MM.1S (cell line): ENCODE results near the gene ZNF451.

Experiments used
- DNase-seq: peaks from one replicate; pipeline ENCODE4 v3.0.0-alpha.2; 2015
- H2AFZ ChIP-seq: fragments of 300-600 bp; sonication (generic); 2 replicates; pipeline ENCODE4 v1.6.0; 2016; ENCODE audit warnings: antibody characterized with exemption, low read length
- H3F3A ChIP-seq: fragments of 300-600 bp; sonication (generic); 2 replicates; pipeline ENCODE4 v1.6.1; 2016; ENCODE audit warnings: mild to moderate bottlenecking, antibody characterized with exemption, low read length, moderate library complexity, mixed read lengths; ENCODE audit not compliant: insufficient read depth
- H3K27ac ChIP-seq: fragments of 300-600 bp; sonication (generic); 2 replicates; pipeline ENCODE4 v1.5.1; 2016; ENCODE audit warnings: mild to moderate bottlenecking, low read length
- H3K27me3 ChIP-seq: fragments of 300-600 bp; sonication (generic); replicated peaks from 2 replicates; pipeline ENCODE4 v1.6.0; 2016; ENCODE audit warnings: low read length; ENCODE audit not compliant: insufficient read depth
- H3K36me3 ChIP-seq: fragments of 300-600 bp; sonication (generic); replicated peaks from 2 replicates; pipeline ENCODE4 v1.6.1; 2016; ENCODE audit warnings: mild to moderate bottlenecking, low read length, mixed read lengths; ENCODE audit not compliant: insufficient read depth
- H3K4me1 ChIP-seq: fragments of 300-600 bp; sonication (generic); 2 replicates; pipeline ENCODE4 v1.6.1; 2016; ENCODE audit warnings: low read length, mixed read lengths
- H3K4me2 ChIP-seq: fragments of 300-600 bp; sonication (generic); 2 replicates; pipeline ENCODE4 v1.6.0; 2016; ENCODE audit warnings: low read depth, low read length
- H3K4me3 ChIP-seq: fragments of 300-600 bp; sonication (generic); 2 replicates; pipeline ENCODE4 v1.5.1; 2016; ENCODE audit warnings: low read length, mixed read lengths
- H3K79me2 ChIP-seq: fragments of 300-600 bp; sonication (generic); 2 replicates; pipeline ENCODE4 v1.6.1; 2016; ENCODE audit warnings: mixed run types, low read length, mixed read lengths
- H3K9ac ChIP-seq: fragments of 300-600 bp; sonication (generic); 2 replicates; pipeline ENCODE4 v1.6.1; 2016; ENCODE audit warnings: low read length, mixed read lengths
- H3K9me2 ChIP-seq: fragments of 300-600 bp; sonication (generic); replicated peaks from 2 replicates; pipeline ENCODE4 v1.6.1; 2016; ENCODE audit warnings: mild to moderate bottlenecking, low read length, mixed read lengths; ENCODE audit not compliant: insufficient read depth
- H3K9me3 ChIP-seq: fragments of 300-600 bp; sonication (generic); replicated peaks from 2 replicates; pipeline ENCODE4 v1.6.1; 2016; ENCODE audit warnings: mild to moderate bottlenecking, low read length, mixed read lengths; ENCODE audit not compliant: insufficient read depth
- H4K20me1 ChIP-seq: fragments of 300-600 bp; sonication (generic); 2 replicates; pipeline ENCODE4 v1.6.1; 2016; ENCODE audit warnings: mild to moderate bottlenecking, low read length, moderate library complexity, mixed read lengths; ENCODE audit not compliant: insufficient read depth
- CTCF ChIP-seq: fragments of 300-600 bp; sonication (generic); IDR thresholded peaks from 2 replicates; pipeline ENCODE4 v1.5.1; 2016; ENCODE audit warnings: antibody characterized with exemption, low read length, mixed read lengths
- EZH2 ChIP-seq: fragments of 300-600 bp; sonication (generic); optimal IDR thresholded peaks from 2 replicates; pipeline ENCODE3; 2017; ENCODE audit warnings: low read depth, mild to moderate bottlenecking, antibody characterized with exemption, low read length, mixed read lengths
- EZH2phosphoT487 ChIP-seq: fragments of 300-600 bp; sonication (generic); IDR thresholded peaks from 2 replicates; pipeline ENCODE4 v1.6.1; 2018; ENCODE audit warnings: antibody characterized with exemption, low read length

ZNF451 gene

DNA sequence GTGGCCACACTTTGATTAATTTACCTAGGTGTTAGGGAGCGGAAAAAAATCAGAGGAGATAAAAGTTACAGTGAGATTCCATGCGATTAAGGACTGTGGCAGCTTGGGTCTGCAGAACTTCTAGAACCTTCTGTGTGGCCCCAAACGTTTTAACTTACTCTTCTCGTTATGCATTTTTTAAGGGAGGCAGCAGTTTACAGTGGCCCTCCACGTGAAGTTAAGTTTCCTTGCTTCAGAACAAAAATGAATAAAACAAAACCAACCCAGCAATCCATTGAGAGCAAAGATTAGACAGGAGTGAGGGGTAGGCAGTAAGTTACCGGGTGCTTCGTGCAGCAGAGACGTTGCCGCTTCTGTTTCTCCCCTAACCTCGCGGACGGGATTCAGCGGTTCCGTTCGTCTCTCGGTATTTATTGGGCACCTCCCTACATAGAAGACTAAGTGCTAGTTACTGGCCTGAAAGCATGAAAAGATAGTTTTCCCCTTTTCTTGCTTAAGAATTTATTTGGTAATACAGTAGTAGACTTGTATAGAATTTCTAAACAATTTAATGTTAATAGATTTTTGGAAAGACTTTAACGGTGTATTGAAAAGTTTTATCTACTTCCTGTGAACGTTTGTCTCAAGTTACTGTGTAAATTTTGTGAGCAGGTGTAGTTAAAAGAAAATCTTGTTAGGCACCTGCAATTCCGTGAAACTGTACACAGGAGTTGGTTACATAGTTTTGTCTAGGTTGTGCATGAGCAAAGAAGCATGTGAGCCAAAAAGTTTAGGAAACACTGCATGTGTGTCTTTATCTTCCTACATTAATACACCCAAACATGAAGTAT lies 83.3 kb downstream of the ZNF451 start:
- H3K9me3 ChIP-seq: no peaks in the 10 kb centered on the region
- TF ChIP-seq EZH2phosphoT487 (no peak), EZH2 (no peak), CTCF (no peak)
- no peaks in the 10 kb centered on the region for H3K9me2 ChIP-seq
- no peaks in the 10 kb centered on the region; the same call in 1 of the 2 replicates for H3K36me3 ChIP-seq
- H3K79me2 ChIP-seq: peaks cover 26% of the 10 kb centered on the region
- peak overlapping the region; percentile 67 for H2AFZ ChIP-seq
- H3K4me3 ChIP-seq: peak overlapping the region; percentile 84
- no peaks in the 10 kb centered on the region for H4K20me1 ChIP-seq
- H3K4me2 ChIP-seq: peak overlapping the region; percentile 73
- peak; percentile 27 for DNase-seq
- peak overlapping the region; percentile 71 for H3K9ac ChIP-seq
- peaks cover 16% of the 10 kb centered on the region for H3F3A ChIP-seq
- H3K27me3 ChIP-seq: no peaks in the 10 kb centered on the region
- H3K27ac ChIP-seq: peak overlapping the region; percentile 74; the same call in 1 of the 2 replicates
- peaks cover 5% of the 10 kb centered on the region; the same call in 1 of the 2 replicates for H3K4me1 ChIP-seq

- no peak for DNase-seq
- H3F3A ChIP-seq: peaks cover 16% of the 10 kb centered on the region
Observed at GRCh38 chr6:57173886-57174510, 84.0 kb downstream of the ZNF451 start.

GRCh38 chr6:57174511-57174907 lies 84.5 kb downstream of the ZNF451 start:
- H3K27ac ChIP-seq: no peak overlapping the region
- H3F3A ChIP-seq: peaks cover 16% of the 10 kb centered on the region
- H2AFZ ChIP-seq: no peak overlapping the region
- H3K36me3 ChIP-seq: no peaks in the 10 kb centered on the region; the same call in 1 of the 2 replicates
- DNase-seq: no peak
- no peaks in the 10 kb centered on the region for H4K20me1 ChIP-seq
- H3K4me2 ChIP-seq: no peak overlapping the region
- H3K4me1 ChIP-seq: peaks cover 5% of the 10 kb centered on the region; the same call in 1 of the 2 replicates
- H3K9me2 ChIP-seq: no peaks in the 10 kb centered on the region
- TF ChIP-seq EZH2 (no peak), EZH2phosphoT487 (no peak), CTCF (no peak)
- no peaks in the 10 kb centered on the region for H3K27me3 ChIP-seq
- no peak overlapping the region for H3K9ac ChIP-seq
- H3K4me3 ChIP-seq: no peak overlapping the region
- peaks cover 27% of the 10 kb centered on the region for H3K79me2 ChIP-seq
- H3K9me3 ChIP-seq: no peaks in the 10 kb centered on the region

More at GRCh38 chr6:57173886-57174510, 84.0 kb downstream of the ZNF451 start:
- Histone ChIP-seq H3K27ac (no peak overlapping the region), H3K4me3 (peak overlapping the region; percentile 84), H3K9ac (no peak overlapping the region), H3K36me3 (no peaks in the 10 kb centered on the region; the same call in 1 of the 2 replicates), H3K4me2 (peak overlapping the region; percentile 73), H4K20me1 (no peaks in the 10 kb centered on the region), H3K27me3 (no peaks in the 10 kb centered on the region), H3K79me2 (peaks cover 27% of the 10 kb centered on the region), H2AFZ (no peak overlapping the region), H3K4me1 (peaks cover 5% of the 10 kb centered on the region; the same call in 1 of the 2 replicates), H3K9me3 (no peaks in the 10 kb centered on the region), H3K9me2 (no peaks in the 10 kb centered on the region)
- TF ChIP-seq EZH2phosphoT487 (no peak), CTCF (no peak), EZH2 (no peak)
